PC-3 (cell line): ENCODE results near the gene TSPAN16.

ENCODE experiments used
- CTCF ChIP-seq: fragments of 300-600 bp; sonication (generic); conservative IDR thresholded peaks from 2 replicates; pipeline ENCODE4 v1.5.1; 2017; ENCODE audit warnings: antibody characterized with exemption, low read depth, mild to moderate bottlenecking, low read length
- EZH2phosphoT487 ChIP-seq: fragments of 300-600 bp; sonication (generic); IDR thresholded peaks from 2 replicates; pipeline ENCODE4 v1.6.1; 2018; ENCODE audit warnings: mild to moderate bottlenecking, antibody characterized with exemption, low read length, borderline replicate concordance

- TF ChIP-seq CTCF, result no peak
- TF ChIP-seq EZH2phosphoT487, result no peak
Measured at GRCh38 chr19:11247391-11247790, 48.6 kb upstream of the TSPAN16 start.
